ENCODE results near the gene MORN1. TPM values are rescaled to one million over a fixed set of nuclear protein-coding genes. Genes with fewer than 3 reads are reported as not detected.

The MORN1 gene
- total and polyA plus RNA-seq, 2 donors (not counting 3 experiments of a cell fraction or from before 2014, with no cell fraction given), result 4.3 to 6.4 TPM

- no peak overlapping the region for H2AFZ ChIP-seq (ENCODE audit: low read depth, low read length)
- H3K27me3 ChIP-seq (ENCODE audit: control insufficient read depth in 2 of 2, insufficient read depth in 2 of 2, low read length in 2 of 2), result no peaks in the 10 kb centered on the region
- H3K9ac ChIP-seq (replicated peaks; ENCODE audit: extremely low read depth, insufficient read depth, low read length), result no peak overlapping the region
- H3K4me3 ChIP-seq (replicated peaks in 1 of 3; ENCODE audit: insufficient read depth in 1 of 3, low read depth in 1 of 3, low read length in 3 of 3), result no peak overlapping the region
- H3K79me2 ChIP-seq (ENCODE audit: control insufficient read depth, insufficient read depth, low read length), result peaks cover 82% of the 10 kb centered on the region
- H3K36me3 ChIP-seq (ENCODE audit: control insufficient read depth in 2 of 2, extremely low read depth in 1 of 2, insufficient read depth in 2 of 2, low read length in 2 of 2), result no peaks in the 10 kb centered on the region
- no peaks in the 10 kb centered on the region for H3K9me1 ChIP-seq (replicated peaks; ENCODE audit: control insufficient read depth, extremely low read depth, insufficient read depth, low read length)
- peaks cover 29% of the 10 kb centered on the region for H3K4me1 ChIP-seq (ENCODE audit: control insufficient read depth, extremely low read depth, insufficient read depth, low read length)
- no peaks in the 10 kb centered on the region for H4K20me1 ChIP-seq (replicated peaks; ENCODE audit: control insufficient read depth, extremely low read depth, insufficient read depth, low read length)
- CTCF ChIA-PET, result interaction anchor here (1.0 kb wide), 2 partner anchors 14 to 26 kb away, joined by 3 to 4 read pairs; no protein-coding TSS in a partner anchor
- dilution Hi-C loops (cut with MboI; ENCODE audit: extremely low pct_ligation_motif_present, low sequenced_read_pairs), result no loop called here
- BruUV-seq (replicated peaks), result no TSS peak
- FAIRE-seq, result no peak
- POLR2A ChIA-PET, result interaction anchor here (1.1 kb wide), 1 partner anchor 60 kb away, joined by 3 read pairs; no protein-coding TSS in a partner anchor
- H3K4me2 ChIP-seq (ENCODE audit: insufficient read depth, low read length), result no peak overlapping the region
- H3K9me3 ChIP-seq (replicated peaks; ENCODE audit: control insufficient read depth, insufficient read depth, low read length), result no peaks in the 10 kb centered on the region
- DNase-seq (ENCODE audit: low read depth, low spot score), result no peak
- H3K27ac ChIP-seq (ENCODE audit: insufficient read depth, low read depth, low read length), result peak overlapping the region; percentile 87
- no peak for TF ChIP-seq EZH2 (IDR thresholded peaks at IDR 0.05; ENCODE audit: borderline replicate concordance, low read depth, low read length, severe bottlenecking)
- TF ChIP-seq JUN (IDR thresholded peaks at IDR 0.05; ENCODE audit: borderline replicate concordance, insufficient read depth, insufficient read length, low read depth), result no peak
- no peak for TF ChIP-seq GATA2 (IDR thresholded peaks at IDR 0.05; ENCODE audit: insufficient read depth, insufficient read length, low read depth, low read length)
- TF ChIP-seq POLR2A (IDR thresholded peaks at IDR 0.05; ENCODE audit: low read depth, low read length), result no peak
- intact Hi-C loops (cut with micrococcal nuclease), result loop anchor here (1.0 kb wide), 4 partner anchors 10 to 77 kb away; no protein-coding TSS in a partner anchor
Measured at GRCh38 chr1:2289607-2290006, 101.7 kb downstream of the MORN1 start.

- BruUV-seq (replicated peaks), result no TSS peak
- H3K9me3 ChIP-seq (replicated peaks; ENCODE audit: control insufficient read depth, insufficient read depth, low read length), result no peaks in the 10 kb centered on the region
- H3K4me2 ChIP-seq (ENCODE audit: insufficient read depth, low read length), result no peak overlapping the region
- no peak for TF ChIP-seq MAX (IDR thresholded peaks at IDR 0.05; ENCODE audit: insufficient read depth, insufficient read length)
- TF ChIP-seq POLR2A (IDR thresholded peaks at IDR 0.05; ENCODE audit: low read depth, low read length), result no peak
- TF ChIP-seq CTCF (IDR thresholded peaks at IDR 0.05; ENCODE audit: extremely low read depth in 1 of 2, insufficient read depth in 1 of 2, low read depth in 1 of 2, low read length in 2 of 2), result no peak
- no peak for TF ChIP-seq POLR2AphosphoS5 (IDR thresholded peaks at IDR 0.05; ENCODE audit: insufficient read depth, low read depth, low read length)
- TF ChIP-seq JUN (IDR thresholded peaks at IDR 0.05; ENCODE audit: borderline replicate concordance, insufficient read depth, insufficient read length, low read depth), result no peak
- TF ChIP-seq MYC (IDR thresholded peaks at IDR 0.05; ENCODE audit: low read depth, low read length), result no peak
- TF ChIP-seq GATA2 (IDR thresholded peaks at IDR 0.05; ENCODE audit: insufficient read depth, insufficient read length, low read depth, low read length), result no peak
- TF ChIP-seq EZH2 (IDR thresholded peaks at IDR 0.05; ENCODE audit: borderline replicate concordance, low read depth, low read length, severe bottlenecking), result no peak
- no peak for TF ChIP-seq FOS (IDR thresholded peaks at IDR 0.05; ENCODE audit: borderline replicate concordance, insufficient read depth, low read length)
- H3K4me3 ChIP-seq (replicated peaks in 1 of 3; ENCODE audit: insufficient read depth in 1 of 3, low read depth in 1 of 3, low read length in 3 of 3), result no peak overlapping the region
- H3K9me1 ChIP-seq (replicated peaks; ENCODE audit: control insufficient read depth, extremely low read depth, insufficient read depth, low read length), result no peaks in the 10 kb centered on the region
- dilution Hi-C loops (cut with MboI; ENCODE audit: extremely low pct_ligation_motif_present, low sequenced_read_pairs), result no loop called here
- H3K9ac ChIP-seq (replicated peaks; ENCODE audit: extremely low read depth, insufficient read depth, low read length), result no peak overlapping the region
- FAIRE-seq, result no peak
- H4K20me1 ChIP-seq (replicated peaks; ENCODE audit: control insufficient read depth, extremely low read depth, insufficient read depth, low read length), result no peaks in the 10 kb centered on the region
- no peaks in the 10 kb centered on the region for H3K36me3 ChIP-seq (ENCODE audit: control insufficient read depth in 2 of 2, extremely low read depth in 1 of 2, insufficient read depth in 2 of 2, low read length in 2 of 2)
- peaks cover 82% of the 10 kb centered on the region for H3K79me2 ChIP-seq (ENCODE audit: control insufficient read depth, insufficient read depth, low read length)
- ChIA-PET POLR2A (no interaction called here), CTCF (interaction anchor here (1.0 kb wide), 2 partner anchors 13 to 26 kb away, joined by 3 to 4 read pairs; no protein-coding TSS in a partner anchor)
- no peak overlapping the region for H3K27ac ChIP-seq (ENCODE audit: insufficient read depth, low read depth, low read length)
- peaks cover 26% of the 10 kb centered on the region for H3K4me1 ChIP-seq (ENCODE audit: control insufficient read depth, extremely low read depth, insufficient read depth, low read length)
- no peak overlapping the region for H2AFZ ChIP-seq (ENCODE audit: low read depth, low read length)
- no peak for DNase-seq (ENCODE audit: low read depth, low spot score)
- intact Hi-C loops (cut with micrococcal nuclease), result no loop called here
- no peaks in the 10 kb centered on the region for H3K27me3 ChIP-seq (ENCODE audit: control insufficient read depth in 2 of 2, insufficient read depth in 2 of 2, low read length in 2 of 2)
Measured at GRCh38 chr1:2288816-2289536, 102.4 kb downstream of the MORN1 start.
